Ramos (cell line): ENCODE measurements around the gene GMDS.

ENCODE experiments used
- in situ Hi-C: fragments of 300-500 bp; cut with MboI; formaldehyde crosslinking; loops from one replicate; pipeline ENCODE4 v1.14.3; 2022; ENCODE audit warnings: low sequenced_read_pairs; ENCODE audit not compliant: unreplicated experiment

The GMDS gene

DNA sequence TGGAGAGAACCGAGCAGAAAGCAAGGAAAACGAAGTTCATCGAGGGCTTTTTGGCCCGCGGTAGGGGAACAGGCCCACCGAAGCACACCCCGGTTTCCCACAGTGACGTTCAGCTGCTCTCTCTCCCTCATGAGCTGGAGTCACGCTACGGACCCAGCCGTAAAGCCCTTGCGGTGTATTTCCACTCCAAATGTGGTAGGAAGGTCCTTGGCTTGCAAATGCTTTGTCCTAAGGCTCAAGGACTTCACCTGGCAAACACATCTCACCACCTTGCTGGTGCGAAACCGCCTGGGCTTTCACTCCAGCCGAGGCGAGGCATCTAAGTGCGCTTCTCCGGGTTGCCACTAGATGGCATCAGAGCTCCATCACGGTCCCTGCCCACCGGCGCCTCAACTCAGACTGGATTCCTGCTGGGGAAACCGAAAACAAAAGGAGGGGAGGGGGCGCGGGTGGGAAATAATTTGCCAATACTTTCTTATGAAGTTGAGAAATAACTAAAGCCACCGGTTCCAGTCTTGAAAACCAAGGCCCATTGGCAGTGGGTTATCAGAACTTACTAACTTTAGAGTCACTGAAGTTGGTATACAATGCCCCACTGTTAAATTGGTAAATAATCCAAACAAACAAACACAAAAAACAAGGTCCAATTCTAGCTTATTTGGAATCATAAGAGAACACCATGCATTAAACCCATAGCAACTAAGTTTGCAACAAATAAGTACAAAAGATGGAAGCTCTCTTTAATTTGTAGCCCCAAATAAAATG lies 649.1 kb downstream of the GMDS start:
- in situ Hi-C loops = loop anchor here (10.0 kb wide), 2 partner anchors 759 to 1039 kb away; no protein-coding TSS in a partner anchor

GRCh38 chr6:1595271-1596087 lies 649.9 kb downstream of the GMDS start:
- in situ Hi-C loops = loop anchor here (10.0 kb wide), 2 partner anchors 759 to 1039 kb away; no protein-coding TSS in a partner anchor

- in situ Hi-C loops = loop anchor here (10.0 kb wide), 2 partner anchors 760 to 1040 kb away; no protein-coding TSS in a partner anchor
Measured at GRCh38 chr6:1594445-1595200, 650.8 kb downstream of the GMDS start.

GRCh38 chr6:1593958-1594314 lies 651.5 kb downstream of the GMDS start:
- in situ Hi-C loops = loop anchor here (10.0 kb wide), 2 partner anchors 761 to 1041 kb away; no protein-coding TSS in a partner anchor

DNA sequence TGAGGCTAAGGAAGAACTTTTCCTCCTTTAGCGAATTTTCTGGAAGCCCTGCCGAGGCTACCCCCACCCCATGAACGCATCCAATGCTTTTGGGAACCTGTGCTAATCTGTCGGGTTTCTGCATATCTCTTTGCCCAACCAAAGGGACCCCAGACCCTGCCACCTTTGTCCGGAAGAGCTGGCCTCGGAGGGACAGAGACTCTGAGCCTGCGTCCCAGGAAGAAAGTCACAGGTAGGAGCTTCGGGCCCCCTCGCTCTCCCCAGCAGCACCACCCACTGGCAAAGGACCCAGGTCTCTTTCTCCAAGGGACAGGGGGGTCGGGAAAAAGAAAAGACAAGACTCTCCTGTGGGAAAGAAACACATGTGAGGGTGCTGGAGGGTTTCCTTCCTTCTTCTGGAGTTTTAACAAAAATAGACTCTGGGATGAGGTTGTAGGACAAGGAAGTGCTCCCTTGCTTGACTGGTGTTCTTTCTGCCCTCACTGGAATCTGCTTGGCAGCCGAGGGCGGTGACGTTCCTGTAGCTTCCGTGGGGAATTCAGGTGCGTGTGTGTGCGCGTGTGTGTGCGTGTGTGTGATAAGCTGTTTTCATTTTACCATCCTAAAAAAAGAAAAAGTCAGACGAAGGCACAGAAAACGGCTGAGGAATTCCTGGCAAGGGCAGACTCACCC lies 652.0 kb downstream of the GMDS start:
- in situ Hi-C loops = loop anchor here (10.0 kb wide), 2 partner anchors 761 to 1041 kb away; no protein-coding TSS in a partner anchor

DNA sequence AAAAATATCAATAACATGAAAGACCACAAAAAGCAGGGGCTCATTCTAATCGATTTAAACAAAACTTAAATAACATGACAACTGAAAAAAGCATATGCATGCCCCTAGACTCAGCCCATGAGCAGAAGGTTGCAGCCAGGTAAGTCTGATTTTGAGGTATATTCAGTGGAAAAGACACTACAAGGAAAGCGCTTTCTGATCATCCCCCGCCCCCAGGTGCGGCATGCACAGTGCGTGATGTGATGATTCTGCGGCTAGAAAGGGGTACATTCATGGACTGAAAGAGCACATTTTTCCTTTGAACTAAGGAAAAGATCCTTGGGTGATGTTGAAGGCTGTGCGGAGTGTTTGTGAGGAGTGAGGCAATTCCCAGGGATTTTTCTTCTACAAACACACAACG lies 652.6 kb downstream of the GMDS start:
- in situ Hi-C loops = loop anchor here (10.0 kb wide), 2 partner anchors 762 to 1042 kb away; no protein-coding TSS in a partner anchor

DNA sequence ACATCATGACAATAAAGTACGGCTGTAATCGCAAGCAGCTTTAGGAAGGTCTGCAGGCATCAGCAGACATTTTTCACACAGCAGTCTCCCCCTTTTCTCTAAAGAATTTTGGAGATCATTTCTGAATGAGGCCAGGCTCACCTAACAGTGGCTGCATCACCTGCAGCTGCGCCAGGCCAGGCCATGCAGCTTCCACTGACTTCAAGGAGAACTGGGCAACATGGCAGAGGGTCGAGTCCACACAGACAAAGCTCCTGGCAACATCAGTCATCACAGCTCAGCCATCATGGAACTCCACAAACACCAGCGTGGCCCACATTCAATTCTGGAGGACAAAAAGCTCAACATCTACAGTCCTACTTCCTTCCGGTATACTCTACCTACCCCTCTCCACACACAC lies 653.5 kb downstream of the GMDS start:
- in situ Hi-C loops = loop anchor here (10.0 kb wide), 2 partner anchors 763 to 1043 kb away; no protein-coding TSS in a partner anchor

DNA sequence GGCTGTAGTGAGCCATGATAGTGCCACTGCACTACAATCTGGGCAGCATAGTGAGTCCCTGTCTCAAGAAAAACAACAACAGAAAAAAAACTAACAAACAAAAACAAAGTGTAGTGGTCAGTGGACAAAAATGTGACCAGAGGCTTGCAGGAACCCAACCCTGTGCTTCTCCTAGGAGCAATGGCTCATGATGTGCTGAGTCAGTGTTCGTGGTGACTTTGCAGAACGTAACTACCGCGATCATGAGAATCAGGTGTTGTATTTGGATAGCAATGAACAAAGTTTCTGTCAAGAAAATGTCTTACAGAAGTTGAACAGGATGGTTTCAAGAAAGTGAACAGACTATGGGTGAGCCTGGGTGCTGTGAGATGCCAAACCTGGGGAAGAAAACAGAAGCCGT lies 654.2 kb downstream of the GMDS start:
- in situ Hi-C loops = loop anchor here (10.0 kb wide), 2 partner anchors 764 to 1044 kb away; no protein-coding TSS in a partner anchor

DNA sequence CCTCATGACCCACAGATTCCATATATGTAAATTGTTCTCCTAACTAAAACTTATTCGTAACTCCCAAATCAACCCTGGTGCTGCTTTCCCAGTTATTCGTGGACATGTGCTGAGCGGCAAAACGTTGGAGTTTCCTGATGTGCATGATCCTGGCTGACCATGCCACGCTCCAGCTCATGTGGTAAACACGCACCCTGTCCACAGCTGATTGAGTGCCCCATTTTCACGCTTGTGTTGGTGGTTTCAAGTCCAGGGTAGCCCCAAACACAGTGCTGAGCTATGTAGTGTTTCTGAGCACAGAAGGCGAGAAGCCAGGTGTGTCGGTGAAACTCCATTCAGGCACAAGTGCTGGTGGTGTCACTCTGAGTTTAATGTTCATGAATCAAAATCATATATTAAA lies 654.8 kb downstream of the GMDS start:
- in situ Hi-C loops = loop anchor here (10.0 kb wide), 2 partner anchors 764 to 1044 kb away; no protein-coding TSS in a partner anchor

DNA sequence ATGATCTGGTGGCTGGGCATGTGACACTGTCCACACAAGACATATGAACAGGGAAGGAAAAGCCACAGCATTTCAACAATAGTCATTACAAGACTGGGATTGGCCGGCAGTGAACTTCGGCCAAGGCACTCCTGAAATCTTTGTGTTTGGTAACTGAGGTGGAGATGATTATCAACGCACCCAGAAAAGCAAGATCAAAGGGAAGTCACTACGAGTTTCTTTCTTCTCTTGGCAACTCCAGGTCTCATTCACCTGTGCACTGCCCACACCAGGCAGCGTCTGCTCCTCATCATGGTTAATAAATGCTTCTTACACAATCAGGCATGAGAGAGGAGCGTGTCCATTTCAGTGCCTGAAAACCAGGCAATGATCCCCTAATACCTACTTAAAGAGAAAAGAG lies 656.2 kb downstream of the GMDS start:
- in situ Hi-C loops = no loop called here

GRCh38 chr6:1587977-1588376 lies 657.4 kb downstream of the GMDS start:
- in situ Hi-C loops = no loop called here

- in situ Hi-C loops = no loop called here
Measured at GRCh38 chr6:1587546-1587945, 657.9 kb downstream of the GMDS start.

GRCh38 chr6:1586861-1587450 lies 658.4 kb downstream of the GMDS start:
- in situ Hi-C loops = no loop called here

GRCh38 chr6:1586256-1586655 lies 659.1 kb downstream of the GMDS start:
- in situ Hi-C loops = no loop called here

GRCh38 chr6:1585669-1586049 lies 659.7 kb downstream of the GMDS start:
- in situ Hi-C loops = no loop called here

GRCh38 chr6:1584996-1585668 lies 660.3 kb downstream of the GMDS start:
- in situ Hi-C loops = no loop called here

GRCh38 chr6:1584146-1584545 lies 661.3 kb downstream of the GMDS start:
- in situ Hi-C loops = no loop called here

DNA sequence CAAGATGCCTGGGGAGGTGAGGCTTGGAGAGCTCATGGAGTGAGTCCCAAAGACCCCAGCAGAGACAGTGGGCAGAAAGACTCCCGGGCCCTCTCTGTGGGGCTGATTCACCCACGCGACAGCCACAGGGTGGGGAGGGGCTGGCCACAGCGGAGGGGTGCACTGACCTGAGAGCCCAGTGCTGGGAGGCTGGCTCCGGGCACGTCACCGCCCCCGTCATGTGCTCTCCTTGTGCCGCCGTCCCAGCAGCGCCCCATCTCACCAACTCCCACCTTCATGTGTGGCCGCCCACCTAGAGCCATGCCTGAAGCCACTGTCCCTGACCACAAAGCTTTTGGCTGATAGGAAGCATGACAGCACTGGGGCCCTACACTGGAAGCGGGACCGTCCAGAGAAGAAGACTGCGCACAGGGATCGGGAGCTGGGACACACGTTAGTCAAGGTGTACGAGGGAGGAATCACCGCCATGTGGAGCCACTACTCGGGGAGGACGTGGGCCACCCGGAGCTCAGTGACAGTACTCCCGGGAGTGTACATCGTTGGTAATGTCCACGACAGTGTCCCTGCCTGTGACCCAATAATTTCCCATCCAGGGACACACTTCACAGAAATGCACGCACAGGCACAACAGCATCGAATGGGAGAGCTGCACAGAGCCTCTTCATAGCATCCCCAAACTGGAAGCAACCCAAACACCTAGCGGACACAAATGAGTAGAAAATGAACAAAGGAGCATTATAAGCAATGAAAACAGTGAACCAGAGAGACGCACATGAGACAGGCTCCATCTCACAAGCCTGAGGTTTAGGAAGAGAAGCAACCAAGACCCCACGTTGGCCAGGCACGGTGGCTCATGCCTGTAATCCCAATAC lies 664.0 kb downstream of the GMDS start:
- in situ Hi-C loops = no loop called here
